ENCODE data around the gene ZNF274.

DNA sequence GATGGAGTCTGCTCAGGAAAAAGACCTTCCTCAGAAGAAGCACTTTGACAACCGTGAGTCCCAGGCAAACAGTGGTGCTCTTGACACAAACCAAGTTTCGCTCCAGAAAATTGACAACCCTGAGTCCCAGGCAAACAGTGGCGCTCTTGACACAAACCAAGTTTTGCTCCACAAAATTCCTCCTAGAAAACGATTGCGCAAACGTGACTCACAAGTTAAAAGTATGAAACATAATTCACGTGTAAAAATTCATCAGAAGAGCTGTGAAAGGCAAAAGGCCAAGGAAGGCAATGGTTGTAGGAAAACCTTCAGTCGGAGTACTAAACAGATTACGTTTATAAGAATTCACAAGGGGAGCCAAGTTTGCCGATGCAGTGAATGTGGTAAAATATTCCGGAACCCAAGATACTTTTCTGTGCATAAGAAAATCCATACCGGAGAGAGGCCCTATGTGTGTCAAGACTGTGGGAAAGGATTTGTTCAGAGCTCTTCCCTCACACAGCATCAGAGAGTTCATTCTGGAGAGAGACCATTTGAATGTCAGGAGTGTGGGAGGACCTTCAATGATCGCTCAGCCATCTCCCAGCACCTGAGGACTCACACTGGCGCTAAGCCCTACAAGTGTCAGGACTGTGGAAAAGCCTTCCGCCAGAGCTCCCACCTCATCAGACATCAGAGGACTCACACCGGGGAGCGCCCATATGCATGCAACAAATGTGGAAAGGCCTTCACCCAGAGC lies 29.6 kb downstream of the ZNF274 start:
- no peak for TF ChIP-seq POLR2A (IDR thresholded peaks at IDR 0.05; ENCODE audit: low read depth, low read length)
- no peak for TF ChIP-seq TAF1 (IDR thresholded peaks at IDR 0.05; ENCODE audit: borderline replicate concordance, low read depth, low read length)

All from GM12892 (cell line).